HUES6 (cell line): ENCODE results near the gene MBD3.
"Not testable (repeated sequence)": the region's sequence is repeated elsewhere in the genome, so short reads cannot be mapped to it uniquely, and the experiment has no call there.

Source experiments
- H3K27ac ChIP-seq: 2 replicates; pipeline ENCODE4 v1.7.0; 2013; ENCODE audit warnings: low read depth, mild to moderate bottlenecking, low read length, inconsistent platforms
- H3K27me3 ChIP-seq: 2 replicates; pipeline ENCODE4 v1.6.1; 2013; ENCODE audit warnings: low read length; ENCODE audit not compliant: control insufficient read depth, insufficient read depth
- H3K36me3 ChIP-seq: 2 replicates; pipeline ENCODE4 v1.6.1; 2013; ENCODE audit warnings: low read length; ENCODE audit not compliant: control insufficient read depth, insufficient read depth
- H3K4me1 ChIP-seq: 2 replicates; pipeline ENCODE4 v1.6.1; 2013; ENCODE audit warnings: low read length; ENCODE audit not compliant: control insufficient read depth, insufficient read depth
- H3K4me3 ChIP-seq: 2 replicates; pipeline ENCODE4 v1.5.1; 2013; ENCODE audit warnings: low read depth, low read length
- H3K9ac ChIP-seq: one replicate; pipeline ENCODE4 v1.6.1; 2013; ENCODE audit warnings: mild to moderate bottlenecking, low read length
- H3K9me3 ChIP-seq: 2 replicates; pipeline ENCODE4 v1.6.1; 2013; ENCODE audit warnings: low read depth, low read length; ENCODE audit not compliant: control insufficient read depth, insufficient read depth

Gene MBD3

DNA sequence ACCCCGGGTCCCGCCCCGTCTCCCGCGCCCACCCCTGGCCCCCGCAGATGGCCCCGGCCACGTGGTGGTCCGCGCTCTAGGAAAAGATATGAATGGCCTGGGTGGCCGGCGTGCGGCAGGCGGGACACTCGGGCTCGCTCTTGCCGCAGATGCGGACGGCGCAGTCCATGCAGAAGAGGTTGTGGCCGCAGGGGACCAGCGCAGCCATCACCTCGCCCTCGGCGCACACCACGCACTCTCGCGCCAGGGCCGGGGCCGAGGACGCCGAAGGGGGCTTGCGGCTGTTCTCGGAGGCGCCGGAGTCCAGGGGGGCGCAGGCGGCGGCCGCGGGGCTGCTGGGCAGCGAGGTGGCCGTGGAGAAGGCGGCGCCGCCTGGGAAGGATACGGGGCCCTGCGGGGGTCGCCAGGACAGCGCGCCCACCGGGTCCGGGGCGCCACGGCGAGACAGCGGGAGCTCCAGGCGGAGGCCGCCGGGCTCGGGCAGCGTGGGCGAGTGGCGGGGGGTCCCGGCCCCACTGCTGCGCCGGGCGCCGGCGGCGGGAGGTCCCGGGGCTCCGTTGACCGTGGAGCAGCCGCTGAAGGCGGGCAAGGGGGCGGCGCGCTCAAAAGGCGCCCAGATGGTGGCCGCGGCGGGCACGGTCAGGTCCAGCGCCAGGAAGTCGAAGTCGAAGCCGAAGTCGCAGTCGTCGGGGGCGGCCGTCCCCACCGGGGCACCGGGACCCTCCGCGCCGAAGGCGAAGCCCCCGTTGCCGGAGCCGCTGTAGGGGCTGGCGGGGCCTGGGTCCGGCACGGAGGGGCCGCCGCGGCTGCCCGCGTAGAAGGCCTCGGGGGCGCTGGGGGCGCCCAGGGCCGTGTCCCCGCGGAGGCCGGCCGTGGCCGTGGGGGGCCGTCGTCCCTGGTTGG lies 36.9 kb downstream of the MBD3 start:
- H3K27ac ChIP-seq, result no peak overlapping the region
- H3K9me3 ChIP-seq, result no peaks in the 10 kb centered on the region
- no peak overlapping the region for H3K4me3 ChIP-seq
- H3K36me3 ChIP-seq, result peaks cover 19% of the 10 kb centered on the region
- no peak overlapping the region for H3K9ac ChIP-seq
- no peaks in the 10 kb centered on the region for H3K4me1 ChIP-seq
- no peaks in the 10 kb centered on the region for H3K27me3 ChIP-seq

DNA sequence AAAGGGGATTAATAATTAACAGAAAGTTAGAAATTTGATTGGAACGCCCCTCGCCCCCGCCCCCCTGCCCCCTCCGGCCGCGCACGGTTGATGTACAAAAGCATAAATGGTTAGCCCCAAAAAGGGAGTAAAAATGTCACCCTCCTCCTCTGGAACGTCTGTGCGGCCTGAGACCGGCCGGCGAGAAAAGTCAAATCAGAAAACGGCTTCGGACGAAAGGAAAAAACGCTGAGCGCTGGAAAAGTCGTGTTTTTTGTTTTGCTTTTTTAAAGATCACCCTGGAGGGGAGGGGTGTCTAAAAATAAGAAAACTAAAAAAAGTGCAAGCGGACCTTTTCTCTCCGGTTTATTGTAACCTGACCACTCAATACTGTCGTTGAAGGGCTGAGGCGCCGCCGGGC lies 37.7 kb downstream of the MBD3 start:
- H3K27me3 ChIP-seq, result no peaks in the 10 kb centered on the region
- no peak overlapping the region for H3K9ac ChIP-seq
- peaks cover 19% of the 10 kb centered on the region for H3K36me3 ChIP-seq
- H3K27ac ChIP-seq, result no peak overlapping the region
- H3K9me3 ChIP-seq, result no peaks in the 10 kb centered on the region
- H3K4me3 ChIP-seq, result no peak overlapping the region
- no peaks in the 10 kb centered on the region for H3K4me1 ChIP-seq

- Histone ChIP-seq H3K9ac (no peak overlapping the region), H3K36me3 (peaks cover 19% of the 10 kb centered on the region), H3K4me3 (no peak overlapping the region), H3K9me3 (no peaks in the 10 kb centered on the region), H3K27ac (no peak overlapping the region), H3K27me3 (no peaks in the 10 kb centered on the region), H3K4me1 (no peaks in the 10 kb centered on the region)
Measured at GRCh38 chr19:1553415-1553814, 39.2 kb downstream of the MBD3 start.

- Histone ChIP-seq H3K36me3 (peaks cover 12% of the 10 kb centered on the region), H3K27ac (no peak overlapping the region), H3K4me1 (no peaks in the 10 kb centered on the region), H3K27me3 (no peaks in the 10 kb centered on the region), H3K9me3 (no peaks in the 10 kb centered on the region), H3K4me3 (no peak overlapping the region), H3K9ac (no peak overlapping the region)
Measured at GRCh38 chr19:1551068-1552040, 41.3 kb downstream of the MBD3 start.

- peaks cover 7% of the 10 kb centered on the region; the same call in 1 of the 2 replicates for H3K27me3 ChIP-seq
- H3K4me3 ChIP-seq, result no peak overlapping the region
- H3K9me3 ChIP-seq, result no peaks in the 10 kb centered on the region
- H3K36me3 ChIP-seq, result peaks cover 4% of the 10 kb centered on the region; the same call in 1 of the 2 replicates
- H3K27ac ChIP-seq, result no peak overlapping the region
- H3K9ac ChIP-seq, result no peak overlapping the region
- H3K4me1 ChIP-seq, result no peaks in the 10 kb centered on the region
Measured at GRCh38 chr19:1549332-1549945, 43.2 kb downstream of the MBD3 start.

GRCh38 chr19:1540365-1540925 lies 52.2 kb downstream of the MBD3 start:
- Histone ChIP-seq H3K36me3 (no peaks in the 10 kb centered on the region), H3K9ac (no peak overlapping the region), H3K27me3 (peaks cover 14% of the 10 kb centered on the region; the same call in 1 of the 2 replicates), H3K4me3 (no peak overlapping the region), H3K4me1 (no peaks in the 10 kb centered on the region), H3K27ac (no peak overlapping the region), H3K9me3 (no peaks in the 10 kb centered on the region)

DNA sequence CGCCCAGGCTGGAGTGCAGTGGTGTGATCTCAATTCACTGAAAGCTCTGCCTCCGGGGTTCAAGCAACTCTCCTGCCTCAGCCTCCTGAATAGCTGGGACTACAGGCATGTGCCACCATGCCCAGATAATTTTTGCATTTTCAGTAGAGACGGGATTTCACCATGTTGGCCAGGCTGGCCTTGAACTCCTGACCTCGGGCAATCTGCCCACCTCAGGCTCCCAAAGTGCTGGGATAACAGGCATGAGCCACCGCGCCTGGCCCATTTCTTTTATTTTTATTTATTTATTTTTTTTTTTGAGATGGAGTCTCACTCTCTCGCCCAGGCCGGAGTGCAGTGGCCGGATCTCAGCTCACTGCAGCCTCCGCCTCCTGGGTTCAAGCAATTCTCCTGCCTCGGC lies 52.9 kb downstream of the MBD3 start:
- not testable (repeated sequence) for H3K27ac ChIP-seq, H3K4me1 ChIP-seq, H3K9me3 ChIP-seq, H3K36me3 ChIP-seq, H3K4me3 ChIP-seq, H3K9ac ChIP-seq
- peaks cover 13% of the 10 kb centered on the region; the same call in 1 of the 2 replicates for H3K27me3 ChIP-seq

- Histone ChIP-seq H3K9ac (no peak overlapping the region), H3K27me3 (peaks cover 9% of the 10 kb centered on the region; the same call in 1 of the 2 replicates), H3K4me1 (no peaks in the 10 kb centered on the region), H3K9me3 (no peaks in the 10 kb centered on the region), H3K4me3 (no peak overlapping the region), H3K36me3 (no peaks in the 10 kb centered on the region), H3K27ac (no peak overlapping the region)
Measured at GRCh38 chr19:1538978-1539377, 53.7 kb downstream of the MBD3 start.

DNA sequence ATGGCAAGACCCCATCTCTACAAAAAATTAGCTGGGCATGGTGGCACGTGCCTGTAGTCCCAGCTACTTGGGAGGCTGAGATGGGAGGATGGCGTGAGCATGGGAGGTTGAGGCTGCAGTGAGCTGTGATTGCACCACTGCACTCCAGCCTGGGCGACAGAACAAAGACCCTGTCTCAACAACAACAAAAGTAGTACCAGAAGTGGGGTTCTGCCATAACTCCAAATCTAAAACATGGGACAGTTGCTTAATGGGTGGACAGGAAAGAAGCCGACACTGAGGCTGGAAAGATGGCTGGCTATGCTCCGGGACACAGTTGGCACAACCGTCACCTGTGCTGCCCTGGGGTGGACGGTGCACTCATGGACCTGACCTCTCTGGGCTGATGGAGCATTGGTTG lies 57.0 kb downstream of the MBD3 start:
- H3K27me3 ChIP-seq, H3K4me3 ChIP-seq, H3K36me3 ChIP-seq, H3K4me1 ChIP-seq, H3K27ac ChIP-seq, H3K9me3 ChIP-seq, H3K9ac ChIP-seq: not testable (repeated sequence)

GRCh38 chr19:1534972-1535371 lies 57.7 kb downstream of the MBD3 start:
- Histone ChIP-seq H3K9ac (no peak overlapping the region), H3K27ac (no peak overlapping the region), H3K27me3 (peaks cover 13% of the 10 kb centered on the region; the same call in 1 of the 2 replicates), H3K4me1 (no peaks in the 10 kb centered on the region), H3K36me3 (no peaks in the 10 kb centered on the region), H3K9me3 (no peaks in the 10 kb centered on the region), H3K4me3 (no peak overlapping the region)
